ENCODE results near the gene C1orf174. TPM values are rescaled to one million over a fixed set of nuclear protein-coding genes. Genes with fewer than 3 reads are reported as not detected.

Gene C1orf174
- total RNA-seq, 1 donor from 2014 or later: 22.1 TPM

DNA sequence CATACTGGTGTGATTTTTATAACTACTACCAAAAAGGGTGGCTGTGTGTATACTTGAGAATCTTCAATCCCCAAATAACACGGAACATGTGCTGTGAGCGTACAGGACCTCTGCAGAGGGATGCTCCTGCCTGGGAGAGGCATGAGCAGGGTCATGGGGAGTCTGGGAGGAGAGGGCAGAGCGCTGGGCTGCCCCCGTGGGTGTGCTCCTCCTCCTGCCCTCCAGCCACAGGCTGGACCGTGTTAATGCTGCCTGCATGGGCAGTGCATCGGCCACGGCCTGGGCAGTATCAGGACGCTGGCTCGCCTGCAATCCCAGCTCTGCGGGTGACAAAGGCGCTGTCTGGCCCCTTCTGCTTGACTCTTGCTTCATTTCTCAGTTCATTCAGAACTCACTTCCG, 49.2 kb downstream of the C1orf174 start:
- Mint-ChIP-seq H3K27me3 (ENCODE audit: unreplicated experiment) (no peaks in the 10 kb centered on the region), H3K27ac (ENCODE audit: unreplicated experiment) (no peak overlapping the region), H3K36me3 (ENCODE audit: unreplicated experiment) (peaks cover 17% of the 10 kb centered on the region), H3K4me1 (ENCODE audit: unreplicated experiment) (peaks cover 11% of the 10 kb centered on the region), H3K4me3 (ENCODE audit: unreplicated experiment) (no peak overlapping the region), H3K9me3 (ENCODE audit: unreplicated experiment) (no peaks in the 10 kb centered on the region)
- TF ChIP-seq, protein P1, sequence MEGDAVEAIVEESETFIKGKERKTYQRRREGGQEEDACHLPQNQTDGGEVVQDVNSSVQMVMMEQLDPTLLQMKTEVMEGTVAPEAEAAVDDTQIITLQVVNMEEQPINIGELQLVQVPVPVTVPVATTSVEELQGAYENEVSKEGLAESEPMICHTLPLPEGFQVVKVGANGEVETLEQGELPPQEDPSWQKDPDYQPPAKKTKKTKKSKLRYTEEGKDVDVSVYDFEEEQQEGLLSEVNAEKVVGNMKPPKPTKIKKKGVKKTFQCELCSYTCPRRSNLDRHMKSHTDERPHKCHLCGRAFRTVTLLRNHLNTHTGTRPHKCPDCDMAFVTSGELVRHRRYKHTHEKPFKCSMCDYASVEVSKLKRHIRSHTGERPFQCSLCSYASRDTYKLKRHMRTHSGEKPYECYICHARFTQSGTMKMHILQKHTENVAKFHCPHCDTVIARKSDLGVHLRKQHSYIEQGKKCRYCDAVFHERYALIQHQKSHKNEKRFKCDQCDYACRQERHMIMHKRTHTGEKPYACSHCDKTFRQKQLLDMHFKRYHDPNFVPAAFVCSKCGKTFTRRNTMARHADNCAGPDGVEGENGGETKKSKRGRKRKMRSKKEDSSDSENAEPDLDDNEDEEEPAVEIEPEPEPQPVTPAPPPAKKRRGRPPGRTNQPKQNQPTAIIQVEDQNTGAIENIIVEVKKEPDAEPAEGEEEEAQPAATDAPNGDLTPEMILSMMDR (IDR thresholded peaks at IDR 0.05): no peak
- DNase-seq (ENCODE audit: extremely low spot score, unreplicated experiment): no peak

DNA sequence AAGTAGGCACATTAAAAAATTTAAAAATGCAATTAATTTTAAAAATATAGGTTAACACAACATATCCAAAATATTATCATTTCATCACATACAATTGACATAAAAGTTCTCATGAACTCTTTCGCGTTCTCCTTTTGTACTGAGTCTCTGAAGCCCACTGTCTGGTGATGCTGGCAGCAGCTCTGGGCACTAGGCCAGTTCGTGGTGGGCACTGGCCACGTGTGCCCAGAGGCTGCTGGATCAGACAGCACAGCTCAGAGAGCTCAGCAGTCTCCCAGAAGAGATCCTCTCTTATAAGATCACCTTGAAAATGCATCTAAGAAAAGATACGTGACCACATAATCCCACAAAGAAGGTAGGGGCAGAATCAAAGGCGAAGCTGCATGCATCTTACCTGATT, 53.0 kb downstream of the C1orf174 start:
- Mint-ChIP-seq H3K27me3 (ENCODE audit: unreplicated experiment) (no peaks in the 10 kb centered on the region), H3K4me1 (ENCODE audit: unreplicated experiment) (no peaks in the 10 kb centered on the region), H3K27ac (ENCODE audit: unreplicated experiment) (no peak overlapping the region), H3K4me3 (ENCODE audit: unreplicated experiment) (no peak overlapping the region), H3K36me3 (ENCODE audit: unreplicated experiment) (peaks cover 35% of the 10 kb centered on the region), H3K9me3 (ENCODE audit: unreplicated experiment) (no peaks in the 10 kb centered on the region)
- no peak for DNase-seq (ENCODE audit: extremely low spot score, unreplicated experiment)
- TF ChIP-seq, protein P1 (IDR thresholded peaks at IDR 0.05): no peak

DNA sequence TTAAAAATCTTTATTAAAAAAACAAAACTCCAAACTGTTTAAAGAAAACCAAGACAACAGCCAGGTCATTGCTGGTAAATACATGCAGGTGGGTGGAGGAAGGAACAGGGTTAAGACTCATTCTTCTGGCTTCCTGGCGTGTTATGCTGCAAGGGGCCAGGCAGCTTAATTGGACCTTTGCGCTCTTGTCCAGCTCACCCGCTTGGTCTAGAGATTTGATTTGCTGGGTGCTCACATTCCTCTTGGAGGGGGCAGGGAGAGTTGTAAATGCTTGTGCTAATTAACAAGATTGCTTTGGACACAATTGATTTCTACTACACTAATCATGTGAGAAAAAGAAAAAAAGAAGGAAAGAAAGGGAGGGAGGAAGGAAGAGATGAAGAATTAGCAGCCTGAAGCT, 53.5 kb downstream of the C1orf174 start:
- H3K36me3 Mint-ChIP-seq (ENCODE audit: unreplicated experiment): peaks cover 38% of the 10 kb centered on the region
- H3K27ac Mint-ChIP-seq (ENCODE audit: unreplicated experiment): no peak overlapping the region
- TF ChIP-seq, protein P1 (IDR thresholded peaks at IDR 0.05): no peak
- H3K27me3 Mint-ChIP-seq (ENCODE audit: unreplicated experiment): no peaks in the 10 kb centered on the region
- DNase-seq (ENCODE audit: extremely low spot score, unreplicated experiment): no peak
- no peak overlapping the region for H3K4me3 Mint-ChIP-seq (ENCODE audit: unreplicated experiment)
- no peaks in the 10 kb centered on the region for H3K4me1 Mint-ChIP-seq (ENCODE audit: unreplicated experiment)
- no peaks in the 10 kb centered on the region for H3K9me3 Mint-ChIP-seq (ENCODE audit: unreplicated experiment)

DNA sequence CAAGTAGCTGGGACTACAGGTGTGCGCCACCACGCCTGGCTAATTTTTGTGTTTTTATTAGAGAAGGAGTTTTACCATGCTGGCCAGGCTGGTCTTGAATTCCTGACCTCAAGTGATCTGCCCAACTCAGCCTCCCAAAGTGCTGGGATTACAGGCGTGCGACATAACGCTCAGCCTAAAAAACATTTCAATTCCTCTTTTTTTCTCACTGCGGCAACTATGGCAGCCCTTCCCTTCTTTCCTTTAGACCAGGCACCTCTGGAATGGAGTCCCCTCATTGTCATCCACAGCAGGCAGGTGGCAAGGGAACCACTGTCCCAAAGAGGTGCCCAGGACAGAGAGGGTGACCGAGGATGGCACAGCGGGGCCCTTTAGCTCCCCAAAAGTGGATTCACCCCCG, 57.2 kb downstream of the C1orf174 start:
- no peaks in the 10 kb centered on the region for H3K27me3 Mint-ChIP-seq (ENCODE audit: unreplicated experiment)
- H3K36me3 Mint-ChIP-seq (ENCODE audit: unreplicated experiment): peaks cover 55% of the 10 kb centered on the region
- no peak overlapping the region for H3K4me3 Mint-ChIP-seq (ENCODE audit: unreplicated experiment)
- no peaks in the 10 kb centered on the region for H3K4me1 Mint-ChIP-seq (ENCODE audit: unreplicated experiment)
- TF ChIP-seq, protein P1 (IDR thresholded peaks at IDR 0.05): no peak
- DNase-seq (ENCODE audit: extremely low spot score, unreplicated experiment): no peak
- no peaks in the 10 kb centered on the region for H3K9me3 Mint-ChIP-seq (ENCODE audit: unreplicated experiment)
- H3K27ac Mint-ChIP-seq (ENCODE audit: unreplicated experiment): no peak overlapping the region

DNA sequence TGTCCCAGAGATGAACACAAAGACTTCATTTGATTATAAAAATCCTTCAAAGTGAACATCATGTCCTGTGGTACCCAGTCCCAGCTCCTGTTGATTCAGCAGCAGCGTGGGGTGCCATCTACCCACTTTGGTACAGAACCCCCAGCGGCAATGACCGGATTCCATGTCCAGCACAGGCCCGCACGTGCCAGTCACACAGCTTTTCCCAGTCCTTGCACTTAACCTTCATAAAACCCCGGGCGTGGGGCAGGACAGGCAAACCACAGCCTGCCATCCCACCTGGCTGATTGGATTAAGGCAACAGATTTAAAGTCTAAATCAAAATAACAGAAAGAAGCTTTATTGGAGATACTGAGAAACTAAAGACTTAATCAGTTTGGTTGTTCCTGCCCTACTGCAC, 58.6 kb downstream of the C1orf174 start:
- no peak overlapping the region for H3K27ac Mint-ChIP-seq (ENCODE audit: unreplicated experiment)
- H3K9me3 Mint-ChIP-seq (ENCODE audit: unreplicated experiment): no peaks in the 10 kb centered on the region
- no peak overlapping the region for H3K4me3 Mint-ChIP-seq (ENCODE audit: unreplicated experiment)
- no peaks in the 10 kb centered on the region for H3K4me1 Mint-ChIP-seq (ENCODE audit: unreplicated experiment)
- TF ChIP-seq, protein P1 (IDR thresholded peaks at IDR 0.05): no peak
- H3K27me3 Mint-ChIP-seq (ENCODE audit: unreplicated experiment): no peaks in the 10 kb centered on the region
- peaks cover 63% of the 10 kb centered on the region for H3K36me3 Mint-ChIP-seq (ENCODE audit: unreplicated experiment)
- no peak for DNase-seq (ENCODE audit: extremely low spot score, unreplicated experiment)

Other genes starting within 250 kb of the C1orf174 start
- 0.16 and 0.24 TPM in 2 replicates for gene TP73, start 247.8 kb downstream of the C1orf174 start, total RNA-seq
- not detected in 2 replicates for gene CCDC27, start 147.8 kb downstream of the C1orf174 start, total RNA-seq
- gene SMIM1, start 127.5 kb downstream of the C1orf174 start, total RNA-seq: 0.73 and 1.3 TPM in 2 replicates
- 52.3 and 59.5 TPM in 2 replicates for gene LRRC47, start 103.8 kb downstream of the C1orf174 start, total RNA-seq
- 35.1 and 45.4 TPM in 2 replicates for gene CEP104, start 43.1 kb downstream of the C1orf174 start, total RNA-seq
- 7.1 and 11.0 TPM in 2 replicates for gene DFFB, start 42.8 kb downstream of the C1orf174 start, total RNA-seq